Endothelial cell of umbilical vein (primary cell): ENCODE data around the gene C2orf81. TPM values are rescaled to one million over a fixed set of nuclear protein-coding genes. Genes with fewer than 3 reads are reported as not detected.

Experiments
- BruUV-seq: library from RNA; stranded (reverse); fragments of 400-500 nt; replicated peaks from 2 replicates; lab custom pipeline; 2021; lab: Mats Ljungman, UMichigan
- CTCF ChIA-PET: fragments of 300-600, 350-600 bp; sonication (Branson Sonifier 250); formaldehyde crosslinking; loops from one replicate; lab custom pipeline; 2021; ENCODE audit warnings: antibody characterized with exemption, inconsistent platforms; lab: Charles Lee
- POLR2A ChIA-PET: fragments of 300-600, 350-600 bp; sonication (Branson Sonifier 250); formaldehyde crosslinking; loops from one replicate; lab custom pipeline; 2021; ENCODE audit warnings: antibody characterized with exemption, inconsistent platforms; lab: Charles Lee
- DNase-seq: peaks from one replicate; pipeline ENCODE4 v3.0.0-alpha.2; 2011; ENCODE audit warnings: low read depth, low spot score
- FAIRE-seq: peaks from 2 replicates; lab custom pipeline; 2011; peaks lifted over from hg19 to GRCh38; lab: Jason Lieb, UNC
- H2AFZ ChIP-seq: 2 replicates; pipeline ENCODE4 v1.6.0; 2012; ENCODE audit warnings: low read depth, low read length, control low read depth, inconsistent platforms
- H3K27ac ChIP-seq: 2 replicates; pipeline ENCODE4 v1.5.1; 2011; ENCODE audit warnings: low read depth, mild to moderate bottlenecking, control low read depth, low read length, moderate library complexity; ENCODE audit not compliant: insufficient read depth
- H3K27me3 ChIP-seq, 2 experiments: 2 replicates each; pipeline versions ENCODE4 v1.6.0 to v1.6.1; 2011; ENCODE audit warnings: low read length in 2 of 2, mixed read lengths in 1 of 2; ENCODE audit not compliant: control insufficient read depth in 2 of 2, insufficient read depth in 2 of 2
- H3K36me3 ChIP-seq, 2 experiments: 2 replicates in 1 of 2; 3 replicates in 1 of 2; pipeline ENCODE4 v1.5.1; 2011; ENCODE audit warnings: low read length in 2 of 2, mild to moderate bottlenecking in 1 of 2, moderate library complexity in 1 of 2; ENCODE audit not compliant: control insufficient read depth in 2 of 2, insufficient read depth in 2 of 2; ENCODE audit errors: extremely low read depth in 1 of 2
- H3K4me1 ChIP-seq: 3 replicates; pipeline ENCODE4 v1.5.1; 2011; ENCODE audit warnings: mild to moderate bottlenecking, low read length; ENCODE audit not compliant: control insufficient read depth, insufficient read depth; ENCODE audit errors: extremely low read depth
- H3K4me2 ChIP-seq: 2 replicates; pipeline ENCODE4 v1.6.1; 2011; ENCODE audit warnings: low read length, control low read depth, mixed read lengths; ENCODE audit not compliant: insufficient read depth
- H3K4me3 ChIP-seq, 3 experiments: fragments of 200-600 bp in 1 of 3; sonication (generic), shearing (Covaris generic) in 1 of 3; replicated peaks in 1 of 3; 2 replicates each; pipeline ENCODE4 v1.5.1; 2011 to 2016; ENCODE audit warnings: control low read depth in 3 of 3, low read length in 3 of 3, mild to moderate bottlenecking in 2 of 3, inconsistent platforms in 1 of 3, low read depth in 1 of 3, moderate library complexity in 1 of 3; ENCODE audit not compliant: insufficient read depth in 1 of 3
- H3K79me2 ChIP-seq: 2 replicates; pipeline ENCODE4 v1.6.0; 2012; ENCODE audit warnings: low read length, inconsistent platforms; ENCODE audit not compliant: control insufficient read depth, insufficient read depth
- H3K9ac ChIP-seq: replicated peaks from 2 replicates; pipeline ENCODE3; 2011; ENCODE audit warnings: low read length, control low read depth; ENCODE audit not compliant: insufficient read depth; ENCODE audit errors: extremely low read depth
- H3K9me1 ChIP-seq: replicated peaks from 3 replicates; pipeline ENCODE4 v1.6.0; 2011; ENCODE audit warnings: mild to moderate bottlenecking, low read length; ENCODE audit not compliant: control insufficient read depth, insufficient read depth; ENCODE audit errors: extremely low read depth
- H3K9me3 ChIP-seq: replicated peaks from 2 replicates; pipeline ENCODE4 v1.5.1; 2012; ENCODE audit warnings: low read length, inconsistent platforms; ENCODE audit not compliant: control insufficient read depth, insufficient read depth
- H4K20me1 ChIP-seq: replicated peaks from 2 replicates; pipeline ENCODE3; 2011; ENCODE audit warnings: mild to moderate bottlenecking, low read length; ENCODE audit not compliant: control insufficient read depth, insufficient read depth; ENCODE audit errors: extremely low read depth
- CTCF ChIP-seq, 2 donors: IDR thresholded peaks; 1 replicate in 1 of 2; 2 replicates in 1 of 2; pipeline ENCODE4 v1.5.1; 2011; ENCODE audit warnings: low read length in 2 of 2, mild to moderate bottlenecking in 2 of 2, moderate library complexity in 2 of 2, control low read depth in 1 of 2, inconsistent platforms in 1 of 2, low read depth in 1 of 2; ENCODE audit not compliant: insufficient read depth in 1 of 2; ENCODE audit errors: extremely low read depth in 1 of 2
- FOS ChIP-seq: IDR thresholded peaks from 2 replicates; pipeline ENCODE4 v1.6.1; 2011; ENCODE audit warnings: mild to moderate bottlenecking, low read length, moderate library complexity, borderline replicate concordance; ENCODE audit not compliant: insufficient read depth
- GATA2 ChIP-seq: IDR thresholded peaks from 2 replicates; pipeline ENCODE4 v1.7.0; 2011; ENCODE audit warnings: low read depth, mild to moderate bottlenecking, moderate library complexity, mixed read lengths, low read length; ENCODE audit not compliant: insufficient read length, insufficient read depth
- MAX ChIP-seq: IDR thresholded peaks from 2 replicates; pipeline ENCODE4 v1.6.1; 2011; ENCODE audit not compliant: insufficient read depth, insufficient read length
- MYC ChIP-seq: IDR thresholded peaks from one replicate; pipeline ENCODE4 v1.6.1; 2011; ENCODE audit warnings: mild to moderate bottlenecking, low read depth, low read length
- POLR2A ChIP-seq: IDR thresholded peaks from 2 replicates; pipeline ENCODE4 v1.6.1; 2012; ENCODE audit warnings: low read depth, mild to moderate bottlenecking, control low read depth, low read length
- POLR2AphosphoS5 ChIP-seq: IDR thresholded peaks from 2 replicates; pipeline ENCODE4 v1.6.1; 2012; ENCODE audit warnings: low read depth, mild to moderate bottlenecking, control low read depth, low read length, moderate library complexity; ENCODE audit not compliant: insufficient read depth
- dilution Hi-C: fragments of 300-500 bp; cut with MboI; formaldehyde crosslinking; loops from one replicate; pipeline ENCODE4 v1.15.0; 2019; ENCODE audit warnings: low sequenced_read_pairs; ENCODE audit not compliant: extremely low pct_ligation_motif_present
- intact Hi-C: fragments of 100-400 bp; cut with micrococcal nuclease; formaldehyde crosslinking; loops from one replicate; pipeline ENCODE4 v1.10.0; 2022
- polyA plus RNA-seq, 4 experiments: library from polyadenylated mRNA; depleted of rRNA in 3 of 4; stranded (reverse) in 3 of 4; unstranded in 1 of 4; fragments of >200 nt; gene quantifications; 2 replicates each; pipeline versions ENCODE4 v1.2.1 to v1.2.3, GENCODE V29; 2011 to 2012; ENCODE audit warnings: missing spikeins in 1 of 4
- total RNA-seq: library from RNA; stranded (reverse); gene quantifications from 2 replicates; pipeline ENCODE4 v1.2.3, GENCODE V29; 2021

C2orf81 gene
- total and polyA plus RNA-seq, 2 donors (not counting 3 experiments of a cell fraction or from before 2014, with no cell fraction given): 0.17 to 0.71 TPM

GRCh38 chr2:74375838-74376237, 45.6 kb downstream of the C2orf81 start:
- intact Hi-C loops: no loop called here
- H2AFZ ChIP-seq: no peak overlapping the region
- H3K9me1 ChIP-seq: no peaks in the 10 kb centered on the region
- dilution Hi-C loops: no loop called here
- H3K27ac ChIP-seq: no peak overlapping the region
- no peak overlapping the region for H3K4me3 ChIP-seq
- FAIRE-seq: no peak
- no TSS peak for BruUV-seq
- CTCF ChIA-PET: interaction anchor here (1.5 kb wide), 1 partner anchor 41 kb away, joined by 5 read pairs; no protein-coding TSS in a partner anchor
- POLR2A ChIA-PET: no interaction called here
- peaks cover 0 to 21% of the 10 kb centered on the region in 2 experiments for H3K36me3 ChIP-seq
- no peaks in the 10 kb centered on the region for H3K27me3 ChIP-seq
- no peaks in the 10 kb centered on the region for H3K4me1 ChIP-seq
- peaks cover 22% of the 10 kb centered on the region for H3K79me2 ChIP-seq
- no peak overlapping the region for H3K4me2 ChIP-seq
- H3K9ac ChIP-seq: no peak overlapping the region
- no peaks in the 10 kb centered on the region for H4K20me1 ChIP-seq
- DNase-seq: no peak
- no peaks in the 10 kb centered on the region for H3K9me3 ChIP-seq
- TF ChIP-seq MAX (no peak), POLR2AphosphoS5 (no peak), POLR2A (no peak), GATA2 (no peak), MYC (no peak), FOS (no peak), CTCF (IDR thresholded peaks at IDR 0.05; ENCODE audit: extremely low read depth in 1 of 2, insufficient read depth in 1 of 2, low read depth in 1 of 2, low read length in 2 of 2) (no peak)
